Astrocyte of the spinal cord (primary cell): ENCODE data around the gene CCBE1.

Source experiments
- DNase-seq: peaks from one replicate; pipeline ENCODE4 v3.0.0; 2011; ENCODE audit warnings: low read depth, low spot score
- H3K4me3 ChIP-seq: 2 replicates; pipeline ENCODE4 v1.5.1; 2011; ENCODE audit warnings: low read depth, mild to moderate bottlenecking, low read length, moderate library complexity
- CTCF ChIP-seq: IDR thresholded peaks from 2 replicates; pipeline ENCODE4 v1.5.1; 2012; ENCODE audit warnings: low read depth, mild to moderate bottlenecking, low read length, inconsistent platforms
- in situ Hi-C: cut with HindIII; loops from 2 replicates; pipeline ENCODE4 v1.10.0; 2017; ENCODE audit warnings: low sequenced_read_pairs

Gene CCBE1

GRCh38 chr18:59416818-59417217 is 280.4 kb downstream of the CCBE1 start:
- in situ Hi-C loops: no loop called here
- TF ChIP-seq CTCF: no peak
- no peak overlapping the region for H3K4me3 ChIP-seq
- DNase-seq: no peak

GRCh38 chr18:59414111-59414653 is 283.0 kb downstream of the CCBE1 start:
- TF ChIP-seq CTCF: no peak
- no peak overlapping the region for H3K4me3 ChIP-seq
- in situ Hi-C loops: no loop called here
- DNase-seq: no peak

- in situ Hi-C loops: no loop called here
- peak; percentile 98 for TF ChIP-seq CTCF
- DNase-seq: peak; percentile 70
- no peak overlapping the region for H3K4me3 ChIP-seq
Observed at GRCh38 chr18:59402432-59403090, 294.7 kb downstream of the CCBE1 start.

GRCh38 chr18:59400407-59400806 is 296.8 kb downstream of the CCBE1 start:
- DNase-seq: no peak
- no peak for TF ChIP-seq CTCF
- H3K4me3 ChIP-seq: no peak overlapping the region
- in situ Hi-C loops: no loop called here

GRCh38 chr18:59395226-59396175 is 301.7 kb downstream of the CCBE1 start:
- no peak for TF ChIP-seq CTCF
- DNase-seq: no peak
- no peak overlapping the region for H3K4me3 ChIP-seq
- in situ Hi-C loops: no loop called here

GRCh38 chr18:59393381-59393780 is 303.8 kb downstream of the CCBE1 start:
- TF ChIP-seq CTCF: no peak
- no peak for DNase-seq
- H3K4me3 ChIP-seq: no peak overlapping the region
- in situ Hi-C loops: no loop called here
